Loucy (cell line): ENCODE data around the gene GPATCH2L.

ENCODE experiments used
- H2AFZ ChIP-seq: fragments of 200-600 bp; sonication (generic); 2 replicates; pipeline ENCODE4 v1.6.0; 2016; ENCODE audit warnings: antibody characterized with exemption, mild to moderate bottlenecking, low read length, moderate library complexity
- H3F3A ChIP-seq: fragments of 200-600 bp; 2 replicates; pipeline ENCODE4 v1.6.0; 2016; ENCODE audit warnings: antibody characterized with exemption, low read depth, mild to moderate bottlenecking
- H3K27me3 ChIP-seq: fragments of 200-600 bp; sonication (generic); 2 replicates; pipeline ENCODE4 v1.6.1; 2014; ENCODE audit warnings: low read length, mild to moderate bottlenecking; ENCODE audit not compliant: insufficient read depth, poor library complexity, severe bottlenecking
- H3K36me3 ChIP-seq: fragments of 200-600 bp; sonication (generic); 2 replicates; pipeline ENCODE4 v1.6.1; 2016; ENCODE audit warnings: low read length; ENCODE audit not compliant: insufficient read depth
- H3K4me1 ChIP-seq: fragments of 200-600 bp; sonication (generic); 2 replicates; pipeline ENCODE4 v1.5.1; 2014; ENCODE audit warnings: low read length, mild to moderate bottlenecking; ENCODE audit not compliant: insufficient read depth, poor library complexity, severe bottlenecking
- H3K4me2 ChIP-seq: fragments of 200-600 bp; sonication (generic); 2 replicates; pipeline ENCODE4 v1.6.0; 2014; ENCODE audit warnings: antibody characterized with exemption, low read length, low read depth, mild to moderate bottlenecking; ENCODE audit not compliant: poor library complexity, severe bottlenecking
- H3K4me3 ChIP-seq: fragments of 200-600 bp; sonication (generic); 2 replicates; pipeline ENCODE4 v1.5.1; 2014; ENCODE audit warnings: low read length, mild to moderate bottlenecking, mixed read lengths; ENCODE audit not compliant: poor library complexity, severe bottlenecking
- H3K79me2 ChIP-seq: fragments of 200-600 bp; sonication (generic); 2 replicates; pipeline ENCODE4 v1.6.1; 2014; ENCODE audit warnings: low read length; ENCODE audit not compliant: insufficient read depth
- H3K9ac ChIP-seq: fragments of 200-600 bp; sonication (generic); 2 replicates; pipeline ENCODE4 v1.6.0; 2014; ENCODE audit warnings: mild to moderate bottlenecking, low read depth, low read length, moderate library complexity; ENCODE audit not compliant: poor library complexity, severe bottlenecking
- H3K9me2 ChIP-seq: fragments of 200-600 bp; sonication (generic); replicated peaks from 2 replicates; pipeline ENCODE4 v1.6.1; 2016; ENCODE audit warnings: low read depth, low read length, mixed read lengths
- H3K9me3 ChIP-seq: fragments of 200-600 bp; sonication (generic); 2 replicates; pipeline ENCODE4 v1.6.1; 2014; ENCODE audit warnings: mild to moderate bottlenecking, antibody characterized with exemption, low read length, low read depth; ENCODE audit not compliant: insufficient read depth
- H4K20me1 ChIP-seq: fragments of 200-600 bp; sonication (generic); 2 replicates; pipeline ENCODE4 v1.6.0; 2014; ENCODE audit warnings: antibody characterized with exemption, low read length, mild to moderate bottlenecking; ENCODE audit not compliant: insufficient read depth, poor library complexity, severe bottlenecking
- EZH2phosphoT487 ChIP-seq: fragments of 200-600 bp; IDR thresholded peaks from 2 replicates; pipeline ENCODE4 v1.6.1; 2018; ENCODE audit warnings: antibody characterized with exemption, mild to moderate bottlenecking, moderate library complexity, borderline replicate concordance
- TF ChIP-seq, protein P1 (sequence below): fragments of 200-600 bp; sonication (generic); conservative IDR thresholded peaks from 2 replicates; pipeline ENCODE4 v1.5.1; 2014; ENCODE audit warnings: mild to moderate bottlenecking, antibody characterized with exemption, low read length

The GPATCH2L gene

DNA sequence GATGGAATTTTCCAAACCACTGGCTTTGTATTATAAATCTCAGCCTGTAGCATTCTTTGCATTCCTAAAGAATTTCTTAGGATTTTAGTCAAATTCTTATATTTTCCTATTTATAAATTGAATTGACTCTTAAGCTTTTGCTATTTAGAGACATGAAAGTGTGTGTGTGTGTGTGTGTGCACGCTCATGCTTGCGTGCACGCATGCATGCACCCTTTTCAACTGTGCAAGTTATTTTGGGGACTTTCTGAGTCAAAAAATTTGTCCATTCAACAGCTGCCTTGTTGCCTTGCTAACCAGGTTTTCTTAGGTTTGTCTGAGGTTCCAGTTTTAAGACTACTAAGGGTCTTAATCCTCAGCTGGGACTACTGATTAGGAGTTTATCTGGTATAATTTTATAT, 42.6 kb downstream of the GPATCH2L start:
- no peak overlapping the region for H3K9ac ChIP-seq
- no peaks in the 10 kb centered on the region for H3K9me3 ChIP-seq
- no peaks in the 10 kb centered on the region for H3K4me1 ChIP-seq
- no peak overlapping the region for H3K4me3 ChIP-seq
- H3K27me3 ChIP-seq: no peaks in the 10 kb centered on the region
- 0 out of 2 replicates have a peak, but pooled peaks cover 8% of the 10 kb centered on the region for H3K79me2 ChIP-seq
- H2AFZ ChIP-seq: no peak overlapping the region
- no peaks in the 10 kb centered on the region for H3F3A ChIP-seq
- H3K9me2 ChIP-seq: no peaks in the 10 kb centered on the region
- no peak for TF ChIP-seq EZH2phosphoT487
- TF ChIP-seq, protein P1, sequence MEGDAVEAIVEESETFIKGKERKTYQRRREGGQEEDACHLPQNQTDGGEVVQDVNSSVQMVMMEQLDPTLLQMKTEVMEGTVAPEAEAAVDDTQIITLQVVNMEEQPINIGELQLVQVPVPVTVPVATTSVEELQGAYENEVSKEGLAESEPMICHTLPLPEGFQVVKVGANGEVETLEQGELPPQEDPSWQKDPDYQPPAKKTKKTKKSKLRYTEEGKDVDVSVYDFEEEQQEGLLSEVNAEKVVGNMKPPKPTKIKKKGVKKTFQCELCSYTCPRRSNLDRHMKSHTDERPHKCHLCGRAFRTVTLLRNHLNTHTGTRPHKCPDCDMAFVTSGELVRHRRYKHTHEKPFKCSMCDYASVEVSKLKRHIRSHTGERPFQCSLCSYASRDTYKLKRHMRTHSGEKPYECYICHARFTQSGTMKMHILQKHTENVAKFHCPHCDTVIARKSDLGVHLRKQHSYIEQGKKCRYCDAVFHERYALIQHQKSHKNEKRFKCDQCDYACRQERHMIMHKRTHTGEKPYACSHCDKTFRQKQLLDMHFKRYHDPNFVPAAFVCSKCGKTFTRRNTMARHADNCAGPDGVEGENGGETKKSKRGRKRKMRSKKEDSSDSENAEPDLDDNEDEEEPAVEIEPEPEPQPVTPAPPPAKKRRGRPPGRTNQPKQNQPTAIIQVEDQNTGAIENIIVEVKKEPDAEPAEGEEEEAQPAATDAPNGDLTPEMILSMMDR: no peak
- H4K20me1 ChIP-seq: peaks cover 12% of the 10 kb centered on the region
- H3K36me3 ChIP-seq: peaks cover 92% of the 10 kb centered on the region
- H3K4me2 ChIP-seq: no peak overlapping the region

DNA sequence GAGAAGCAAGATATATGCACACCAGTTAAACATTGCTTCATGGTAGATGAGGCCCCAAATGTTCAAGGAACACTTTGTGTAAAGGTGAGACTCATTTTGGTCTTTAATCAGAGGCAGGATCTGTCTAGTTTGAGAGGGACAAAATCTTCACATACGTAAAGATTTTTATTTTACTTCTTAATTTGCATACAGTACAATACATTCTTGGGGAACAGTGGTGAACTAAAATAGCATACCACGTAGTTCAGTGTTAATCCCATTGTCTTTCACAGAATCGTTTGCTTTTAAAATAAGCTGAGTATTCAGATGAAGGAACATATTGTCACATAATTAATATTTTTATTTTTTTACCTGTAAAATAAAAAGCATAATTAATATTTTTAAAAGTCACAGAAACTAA, 43.3 kb downstream of the GPATCH2L start:
- H3K4me3 ChIP-seq: no peak overlapping the region
- TF ChIP-seq, protein P1: no peak
- no peak for TF ChIP-seq EZH2phosphoT487
- no peak overlapping the region for H3K9ac ChIP-seq
- no peaks in the 10 kb centered on the region for H3K4me1 ChIP-seq
- peaks cover 92% of the 10 kb centered on the region for H3K36me3 ChIP-seq
- H3F3A ChIP-seq: no peaks in the 10 kb centered on the region
- 0 out of 2 replicates have a peak, but pooled peaks cover under 1% of the 10 kb centered on the region for H3K79me2 ChIP-seq
- H2AFZ ChIP-seq: no peak overlapping the region
- H3K9me3 ChIP-seq: no peaks in the 10 kb centered on the region
- no peak overlapping the region for H3K4me2 ChIP-seq
- peaks cover 10% of the 10 kb centered on the region for H4K20me1 ChIP-seq
- no peaks in the 10 kb centered on the region for H3K9me2 ChIP-seq
- H3K27me3 ChIP-seq: no peaks in the 10 kb centered on the region

DNA sequence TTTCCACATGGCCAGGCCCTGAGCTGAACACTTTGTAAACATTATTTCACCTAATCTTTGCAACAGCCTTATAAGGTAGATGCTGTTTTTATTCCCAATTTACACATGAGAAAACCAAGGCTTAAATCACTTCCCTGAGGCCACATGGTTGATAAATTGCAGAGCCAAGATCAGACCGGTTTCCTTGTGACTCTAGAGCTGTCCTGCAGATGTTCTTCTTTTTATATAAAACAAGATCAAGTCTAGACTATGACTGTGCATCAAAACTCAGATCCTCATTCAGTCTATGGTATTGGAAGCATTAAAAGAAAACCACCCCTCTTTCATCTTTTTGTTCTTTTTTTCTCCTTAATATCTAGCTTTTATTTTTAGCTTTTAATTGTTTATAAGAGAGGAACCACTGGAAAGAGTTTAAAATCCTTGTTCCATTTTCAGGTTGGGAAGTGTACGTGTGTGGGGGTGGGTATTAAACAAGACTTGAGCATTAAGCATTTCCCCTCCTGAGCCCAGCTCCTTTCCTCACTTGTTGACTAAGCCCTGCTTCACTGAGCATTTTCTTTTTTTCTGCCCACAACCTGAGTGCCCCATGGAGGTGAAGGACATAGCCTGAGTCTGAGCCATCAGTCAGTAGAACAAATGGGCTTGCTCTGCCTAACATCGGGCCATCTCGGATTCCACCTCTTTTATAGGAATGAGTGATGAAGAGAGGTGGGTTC, 45.4 kb downstream of the GPATCH2L start:
- H3K27me3 ChIP-seq: no peaks in the 10 kb centered on the region
- no peaks in the 10 kb centered on the region for H3K9me3 ChIP-seq
- H3K4me2 ChIP-seq: no peak overlapping the region
- H3F3A ChIP-seq: no peaks in the 10 kb centered on the region
- peaks cover 95% of the 10 kb centered on the region for H3K36me3 ChIP-seq
- H3K4me3 ChIP-seq: no peak overlapping the region
- H2AFZ ChIP-seq: no peak overlapping the region
- peaks cover 3% of the 10 kb centered on the region for H4K20me1 ChIP-seq
- no peaks in the 10 kb centered on the region for H3K4me1 ChIP-seq
- no peak for TF ChIP-seq EZH2phosphoT487
- TF ChIP-seq, protein P1: no peak
- no peak overlapping the region for H3K9ac ChIP-seq
- no peaks in the 10 kb centered on the region for H3K79me2 ChIP-seq
- H3K9me2 ChIP-seq: no peaks in the 10 kb centered on the region
